ENCODE results near the gene LRRC9.
"Not testable (repeated sequence)": the region's sequence is repeated elsewhere in the genome, so short reads cannot be mapped to it uniquely, and the experiment has no call there.

LRRC9 gene

DNA sequence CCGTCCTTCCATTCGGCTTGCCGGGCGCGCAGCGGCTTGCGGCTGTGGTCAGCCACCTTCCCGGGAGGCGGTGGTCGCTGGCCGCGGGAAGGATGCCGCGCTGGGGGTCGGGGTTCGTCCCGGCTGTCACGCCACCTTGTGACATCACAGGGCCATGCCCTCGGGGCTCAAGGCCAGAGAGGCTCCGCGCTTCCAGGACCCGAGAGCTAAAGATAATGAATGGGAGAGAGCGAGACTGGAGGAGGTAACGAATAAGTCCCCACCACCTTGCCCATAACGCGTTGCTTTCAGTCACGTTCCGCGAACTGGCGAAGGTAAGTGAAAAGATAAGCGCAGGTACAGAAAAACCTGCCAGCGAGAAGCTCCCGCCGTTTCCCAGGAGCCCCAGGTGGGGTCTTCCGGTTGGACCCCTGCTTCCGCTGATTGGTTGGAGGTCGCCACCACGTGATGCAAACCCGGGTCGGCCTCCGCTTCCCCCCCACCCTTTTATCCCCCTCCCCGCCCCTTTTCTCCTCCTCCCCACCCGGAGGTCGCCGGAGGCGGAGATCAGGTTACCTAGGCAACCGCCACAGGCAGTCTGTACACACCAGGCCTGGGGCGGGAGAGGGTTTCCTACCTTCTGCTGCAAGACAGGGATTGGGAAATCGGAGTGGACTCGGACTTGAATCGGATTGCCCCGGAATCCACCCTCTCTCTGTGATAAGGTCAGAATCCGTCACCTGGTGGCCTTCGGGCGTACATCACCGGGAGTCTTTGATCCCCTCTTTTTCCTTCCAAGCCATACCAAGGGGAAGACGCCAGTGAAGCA is at the start of gene LRRC9:
TSS of gene LRRC9 (plus strand) at position 575 of the 808 bp plus-strand sequence.
- H3K27ac ChIP-seq: no peak within 1 kb of the TSS
- DNase-seq (ENCODE audit: low read depth, low spot score): no peak

- no peak within 1 kb of the TSS for H3K27ac ChIP-seq
- no peak for DNase-seq (ENCODE audit: low read depth, low spot score)
Measured at GRCh38 chr14:59870277-59871165, 49.4 kb upstream of the LRRC9 start, which contains the start of gene RTN1. TSS of gene RTN1 (minus strand) at chr14:59870776. CDS start at chr14:59870630, 146 bp downstream.

DNA sequence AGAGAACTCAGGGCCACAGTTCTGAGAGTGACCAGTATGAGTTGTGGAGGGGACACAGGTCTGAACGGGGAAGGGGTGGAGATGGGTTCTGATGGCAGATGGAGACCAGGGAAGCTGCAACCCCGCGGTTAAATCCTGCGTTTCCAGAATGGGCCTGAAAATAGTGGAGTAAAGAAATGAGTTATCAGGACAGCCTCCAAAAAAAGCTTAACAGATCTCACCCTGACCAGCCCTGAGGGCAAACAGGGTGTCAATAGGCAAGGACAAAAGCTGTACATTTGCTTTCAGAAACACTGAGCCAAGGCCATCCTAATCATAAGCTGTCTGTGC is 48.8 kb upstream of the LRRC9 start:
- no peak overlapping the region for H3K27ac ChIP-seq
- DNase-seq (ENCODE audit: low read depth, low spot score): no peak

GRCh38 chr14:59882957-59883356 is 37.0 kb upstream of the LRRC9 start:
- DNase-seq (ENCODE audit: low read depth, low spot score): no peak
- no peak overlapping the region for H3K27ac ChIP-seq

GRCh38 chr14:59890676-59891075 is 29.3 kb upstream of the LRRC9 start:
- no peak for DNase-seq (ENCODE audit: low read depth, low spot score)
- no peak overlapping the region for H3K27ac ChIP-seq

- DNase-seq (ENCODE audit: low read depth, low spot score): no peak
- no peak overlapping the region for H3K27ac ChIP-seq
Measured at GRCh38 chr14:59895721-59896120, 24.2 kb upstream of the LRRC9 start.

DNA sequence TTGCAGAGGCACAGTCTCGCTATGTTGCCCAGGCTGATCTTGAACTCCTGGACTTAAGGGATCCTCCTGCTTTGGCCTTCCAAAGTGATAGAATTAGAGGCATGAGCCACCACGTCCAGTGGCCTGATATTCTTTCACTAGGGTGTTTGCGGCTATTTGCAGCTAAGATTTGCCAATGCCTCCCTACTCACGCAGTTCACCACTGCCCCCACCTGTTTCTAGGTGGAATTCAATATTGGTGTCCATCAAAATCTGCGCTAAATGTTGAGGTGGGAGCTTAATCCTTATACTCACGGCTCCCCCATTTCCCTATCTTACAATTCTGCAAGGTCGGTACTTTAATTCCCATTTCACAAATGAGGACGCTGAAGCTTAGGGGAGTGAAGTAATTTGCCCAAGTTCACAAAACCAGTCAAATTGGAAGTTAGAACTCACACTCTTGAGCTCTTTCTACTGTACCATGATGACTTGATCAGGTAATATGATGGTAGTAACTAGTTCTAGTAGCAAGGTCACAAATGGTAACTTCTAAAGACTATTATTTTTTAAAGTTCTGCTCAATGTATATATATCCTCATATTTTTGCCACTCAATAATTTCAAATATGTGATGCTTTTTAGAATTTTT is 22.1 kb upstream of the LRRC9 start:
- DNase-seq (ENCODE audit: low read depth, low spot score): no peak
- no peak overlapping the region for H3K27ac ChIP-seq

DNA sequence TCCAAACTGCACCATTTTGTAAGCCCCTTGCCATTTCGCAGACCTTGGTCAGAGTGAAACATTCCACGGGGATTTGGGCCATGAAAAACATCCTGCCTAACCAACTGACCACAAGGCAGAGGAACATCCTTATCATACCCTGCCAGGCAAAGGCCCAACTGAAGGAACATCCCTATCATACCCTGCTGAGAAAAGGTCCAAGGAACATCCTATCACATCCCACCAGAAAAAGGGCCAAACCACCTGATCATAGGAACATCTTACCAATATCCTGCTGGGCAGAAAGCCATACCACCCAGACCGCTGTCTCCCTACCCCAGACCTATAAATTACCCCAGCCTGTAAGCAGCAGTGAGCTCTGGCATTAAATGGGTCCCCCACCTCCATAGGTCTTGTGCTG is 19.4 kb upstream of the LRRC9 start:
- H3K27ac ChIP-seq: no peak overlapping the region

DNA sequence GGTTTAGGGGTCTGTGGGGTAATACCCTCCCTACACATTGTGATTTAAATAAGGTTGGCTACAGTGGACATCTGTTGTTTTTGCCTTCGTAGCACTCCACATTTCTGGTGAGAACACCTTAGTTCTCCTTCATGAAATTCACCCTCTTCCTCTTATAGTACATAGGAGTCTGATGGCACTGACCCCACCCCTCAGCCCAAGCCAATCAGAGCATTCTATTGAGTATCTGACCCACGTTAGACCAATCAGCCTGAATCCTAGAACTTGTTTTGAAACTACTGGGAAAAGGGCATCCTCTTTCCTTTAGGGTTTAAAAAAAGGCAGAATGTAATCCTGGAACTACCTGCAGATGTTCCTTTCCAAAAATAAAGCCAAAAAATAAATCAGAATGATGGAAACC is 15.8 kb upstream of the LRRC9 start:
- no peak for DNase-seq (ENCODE audit: low read depth, low spot score)
- H3K27ac ChIP-seq: no peak overlapping the region

More for the DNA sequence above, 19.4 kb upstream of the LRRC9 start:
- no peak for DNase-seq (ENCODE audit: low read depth, low spot score)

GRCh38 chr14:59905188-59905587 is 14.8 kb upstream of the LRRC9 start:
- H3K27ac ChIP-seq: no peak overlapping the region
- no peak for DNase-seq (ENCODE audit: low read depth, low spot score)

- no peak overlapping the region for H3K27ac ChIP-seq
- no peak for DNase-seq (ENCODE audit: low read depth, low spot score)
Measured at GRCh38 chr14:59912443-59912842, 7.5 kb upstream of the LRRC9 start.

DNA sequence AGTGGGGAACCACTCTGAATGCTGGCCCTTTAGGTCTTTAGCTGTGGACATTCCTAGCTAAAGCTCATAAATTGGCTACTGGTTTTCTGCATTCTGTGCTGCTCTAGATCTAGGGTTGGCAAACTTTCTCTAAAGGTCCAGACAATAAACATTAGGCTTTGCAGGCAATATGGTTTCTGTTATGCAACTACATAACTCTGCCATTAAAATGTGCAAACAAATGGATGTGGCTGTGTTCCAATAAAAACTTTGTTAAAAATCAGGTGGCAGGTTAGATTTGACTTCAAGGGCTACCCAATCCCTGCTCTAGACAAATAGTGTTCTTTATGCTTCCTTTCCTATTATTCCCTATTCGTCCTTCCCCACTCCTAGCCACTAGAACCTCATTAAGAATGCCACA is 6.8 kb upstream of the LRRC9 start:
- no peak for DNase-seq (ENCODE audit: low read depth, low spot score)
- no peak overlapping the region for H3K27ac ChIP-seq

- H3K27ac ChIP-seq: no peak overlapping the region
- no peak for DNase-seq (ENCODE audit: low read depth, low spot score)
Measured at GRCh38 chr14:59918824-59919569, 947 bp upstream of the LRRC9 start.

DNA sequence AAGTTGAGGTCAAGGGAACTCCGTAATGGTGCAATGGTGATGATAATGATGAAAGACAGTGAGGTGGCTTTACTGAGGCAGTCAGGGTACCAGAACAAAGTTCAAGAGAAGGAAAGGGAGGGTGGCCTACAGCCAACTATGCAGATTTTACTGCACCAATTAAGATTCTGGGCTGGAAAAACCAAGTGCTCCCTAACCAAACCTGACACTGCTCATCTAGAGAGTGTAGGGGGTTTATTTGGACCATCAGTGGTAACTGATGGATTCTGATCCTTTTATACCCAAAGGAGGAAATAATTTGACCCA is 387 bp downstream of the LRRC9 start:
- H3K27ac ChIP-seq: no peak overlapping the region
- no peak for DNase-seq (ENCODE audit: low read depth, low spot score)

GRCh38 chr14:59925797-59926196 is 5.9 kb downstream of the LRRC9 start:
- DNase-seq (ENCODE audit: low read depth, low spot score): no peak
- H3K27ac ChIP-seq: no peak overlapping the region

GRCh38 chr14:59926534-59926933 is 6.6 kb downstream of the LRRC9 start:
- no peak for DNase-seq (ENCODE audit: low read depth, low spot score)

DNA sequence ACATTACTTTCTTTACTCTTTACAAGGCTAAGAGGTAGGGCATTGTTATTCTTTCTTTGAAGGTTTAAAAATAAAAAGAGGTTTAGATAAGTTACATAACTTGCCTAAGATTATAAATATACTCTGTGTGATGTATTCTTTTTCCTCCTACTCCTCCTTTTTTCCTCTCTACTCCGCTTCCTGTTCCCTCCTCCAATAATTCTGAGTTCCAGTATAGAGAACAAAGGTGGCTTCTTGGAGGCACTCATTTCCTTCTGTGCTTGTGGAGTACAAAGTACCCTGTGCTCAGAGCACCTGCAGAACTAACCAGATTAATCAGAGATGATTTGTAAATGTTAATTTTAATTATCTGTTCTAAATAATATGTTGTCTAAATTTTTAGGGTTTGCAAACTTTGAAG is 11.3 kb downstream of the LRRC9 start:
- no peak overlapping the region for H3K27ac ChIP-seq
- no peak for DNase-seq (ENCODE audit: low read depth, low spot score)

More at GRCh38 chr14:59926534-59926933, 6.6 kb downstream of the LRRC9 start:
- H3K27ac ChIP-seq: no peak overlapping the region

GRCh38 chr14:59936145-59936544 is 16.2 kb downstream of the LRRC9 start:
- no peak overlapping the region for H3K27ac ChIP-seq
- DNase-seq (ENCODE audit: low read depth, low spot score): no peak

- DNase-seq (ENCODE audit: low read depth, low spot score): no peak
Measured at GRCh38 chr14:59939828-59940227, 19.9 kb downstream of the LRRC9 start.

DNA sequence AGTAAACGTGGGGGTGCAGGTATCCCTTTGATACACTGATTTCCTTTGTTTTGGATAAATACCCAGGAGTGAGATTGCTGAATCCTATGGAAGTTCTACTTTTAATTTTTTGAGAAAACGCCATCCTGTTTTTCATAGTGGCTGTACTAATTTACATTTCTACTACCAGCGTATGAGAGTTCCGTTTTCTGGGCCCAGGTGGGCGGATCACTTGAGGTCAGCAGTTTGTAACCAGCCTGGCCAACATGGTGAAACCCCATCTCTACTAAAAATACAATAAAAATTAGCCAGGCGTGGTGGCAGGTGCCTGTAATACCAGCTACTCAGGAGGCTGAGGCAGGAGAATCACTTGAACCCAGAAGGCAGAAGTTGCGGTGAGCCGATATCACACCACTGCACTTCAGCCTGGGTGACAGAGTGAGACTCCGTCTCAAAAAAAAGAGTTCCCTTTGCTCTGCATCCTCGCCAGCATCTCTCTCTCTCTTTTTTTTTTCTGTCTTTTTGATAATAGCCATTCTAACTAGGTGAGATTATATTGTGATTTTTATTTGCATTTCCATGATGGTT is 22.4 kb downstream of the LRRC9 start:
- not testable (repeated sequence) for H3K27ac ChIP-seq; DNase-seq (ENCODE audit: low read depth, low spot score)

More at GRCh38 chr14:59939828-59940227, 19.9 kb downstream of the LRRC9 start:
- no peak overlapping the region for H3K27ac ChIP-seq

All from epithelial cell of prostate (primary cell).